Measurements from ENCODE around the gene BCL3. TPM values are rescaled to one million over a fixed set of nuclear protein-coding genes. Genes with fewer than 3 reads are reported as not detected.
A peak's percentile ranks its signal among the peaks of the same experiment; 100 is the strongest.

Gene BCL3
- total and polyA plus RNA-seq, 2 experiments from 2014 or later: 1.4 to 4.1 TPM

GRCh38 chr19:44745341-44745831 is 3.1 kb upstream of the BCL3 start:
- H3F3A ChIP-seq (replicated peaks; ENCODE audit: low read depth): peaks cover 3% of the 10 kb centered on the region; the same call in 1 of the 2 replicates
- no peaks in the 10 kb centered on the region for H3K9me2 ChIP-seq (ENCODE audit: insufficient read depth)
- H3K27ac Mint-ChIP-seq: no peak overlapping the region
- H4K20me1 ChIP-seq (replicated peaks; ENCODE audit: insufficient read depth): no peaks in the 10 kb centered on the region
- no peaks in the 10 kb centered on the region for H3K36me3 ChIP-seq (ENCODE audit: insufficient read depth)
- H3K4me2 ChIP-seq: no peak overlapping the region
- H3K4me1 ChIP-seq (ENCODE audit: insufficient read depth): no peaks in the 10 kb centered on the region; the same call in 1 of the 2 replicates
- H3K9me3 Mint-ChIP-seq: no peaks in the 10 kb centered on the region; the same call in 2 of the 3 replicates
- H3K27me3 Mint-ChIP-seq (ENCODE audit: insufficient read depth, low read depth, poor library complexity): peaks cover 42% of the 10 kb centered on the region
- ATAC-seq (peak; percentile 8), DNase-seq (ENCODE audit: low spot score) (peak; percentile 52)
- no peak overlapping the region for H2AFZ ChIP-seq
- peaks cover 4% of the 10 kb centered on the region; the same call in 1 of the 3 replicates for H3K36me3 Mint-ChIP-seq (ENCODE audit: low read depth)
- H3K27ac ChIP-seq (ENCODE audit: low read depth): no peak overlapping the region
- no peak overlapping the region for H3K4me3 ChIP-seq
- peaks cover 53% of the 10 kb centered on the region for H3K27me3 ChIP-seq (ENCODE audit: insufficient read depth)
- H3K79me2 ChIP-seq (replicated peaks; ENCODE audit: insufficient read depth): no peaks in the 10 kb centered on the region
- peak overlapping the region; percentile 25; the same call in 1 of the 3 replicates for H3K4me3 Mint-ChIP-seq
- no peak for TF ChIP-seq EZH2 (IDR thresholded peaks at IDR 0.05; ENCODE audit: low read depth, unreplicated experiment)
- TF ChIP-seq ZNF462 (CRISPR knock-in tag; IDR thresholded peaks at IDR 0.05): no peak
- TF ChIP-seq CTCF (conservative IDR thresholded peaks at IDR 0.05; ENCODE audit: low read depth in 2 of 2): no peak
- no peak for TF ChIP-seq POLR2AphosphoS5 (IDR thresholded peaks at IDR 0.05; ENCODE audit: low read depth)
- TF ChIP-seq NANOG (IDR thresholded peaks at IDR 0.05; ENCODE audit: borderline replicate concordance): no peak
- TF ChIP-seq STAT1 (IDR thresholded peaks at IDR 0.05; ENCODE audit: unreplicated experiment): no peak
- TF ChIP-seq JUNB (IDR thresholded peaks at IDR 0.05; ENCODE audit: unreplicated experiment): no peak
- no peak for TF ChIP-seq EZH2phosphoT487 (IDR thresholded peaks at IDR 0.05; ENCODE audit: unreplicated experiment)
- no peak for TF ChIP-seq REST (IDR thresholded peaks at IDR 0.05; ENCODE audit: unreplicated experiment)
- no peak for TF ChIP-seq CREB1 (CRISPR knock-in tag; IDR thresholded peaks at IDR 0.05; ENCODE audit: low read depth)
- TF ChIP-seq ZNF114 (CRISPR knock-in tag; IDR thresholded peaks at IDR 0.05): no peak
- TF ChIP-seq ETS1 (IDR thresholded peaks at IDR 0.05): no peak
- TF ChIP-seq ZNF331 (CRISPR knock-in tag; IDR thresholded peaks at IDR 0.05; ENCODE audit: low read depth): no peak
- H3K4me1 Mint-ChIP-seq: peaks cover 18% of the 10 kb centered on the region; the same call in 2 of the 3 replicates

All from GM23338 (cell line).